A673 (cell line): Measurements from ENCODE around the gene LRCH1.

Experiments used
- CTCF ChIP-seq: fragments of 300-800, 200-600 bp; sonication (generic); conservative IDR thresholded peaks from 2 replicates; pipeline ENCODE4 v1.5.1; 2017; ENCODE audit warnings: low read depth, mild to moderate bottlenecking, antibody characterized with exemption, low read length, moderate library complexity, mixed read lengths
- EZH2 ChIP-seq: fragments of 200-600 bp; sonication (generic); IDR thresholded peaks from 2 replicates; pipeline ENCODE4 v1.6.1; 2017; ENCODE audit warnings: borderline replicate concordance, low read depth, mild to moderate bottlenecking, mixed read lengths, antibody characterized with exemption, low read length; ENCODE audit not compliant: poor library complexity, severe bottlenecking

- no peak for TF ChIP-seq CTCF
- no peak for TF ChIP-seq EZH2
These were observed 33.8 kb upstream of the LRCH1 start for GRCh38 chr13:46519182-46519581.
